KMS-11 (cell line): ENCODE results near the gene DNAJB12.
"Not testable (repeated sequence)": the region's sequence is repeated elsewhere in the genome, so short reads cannot be mapped to it uniquely, and the experiment has no call there.

ENCODE experiments used
- H2AFZ ChIP-seq: fragments of 200-600 bp; sonication (generic); 2 replicates; pipeline ENCODE4 v1.6.1; 2016; ENCODE audit warnings: antibody characterized with exemption, mixed run types, low read depth
- H3K27ac ChIP-seq: fragments of 200-600 bp; sonication (generic); 2 replicates; pipeline ENCODE4 v1.6.1; 2016; ENCODE audit warnings: mild to moderate bottlenecking, mixed run types
- H3K27me3 ChIP-seq: fragments of 200-600 bp; sonication (generic); 2 replicates; pipeline ENCODE4 v1.6.1; 2017; ENCODE audit warnings: mild to moderate bottlenecking, low read depth, mixed run types, moderate library complexity; ENCODE audit not compliant: insufficient read depth
- H3K36me3 ChIP-seq: fragments of 200-600 bp; sonication (generic); 2 replicates; pipeline ENCODE4 v1.6.1; 2017; ENCODE audit warnings: mild to moderate bottlenecking, mixed run types; ENCODE audit not compliant: insufficient read depth
- H3K4me1 ChIP-seq: fragments of 200-600 bp; sonication (generic); 2 replicates; pipeline ENCODE4 v1.6.1; 2016; ENCODE audit warnings: mild to moderate bottlenecking, low read depth, mixed run types; ENCODE audit not compliant: poor library complexity, severe bottlenecking
- H3K4me2 ChIP-seq: fragments of 200-600 bp; sonication (generic); 2 replicates; pipeline ENCODE4 v1.7.0; 2016; ENCODE audit warnings: mild to moderate bottlenecking, mixed run types
- H3K4me3 ChIP-seq: fragments of 200-600 bp; sonication (generic); IDR thresholded peaks from 2 replicates; pipeline ENCODE4 v1.6.1; 2017; ENCODE audit warnings: low read depth, low read length, mixed read lengths; ENCODE audit not compliant: insufficient read depth
- H3K79me2 ChIP-seq: fragments of 200-600 bp; sonication (generic); 2 replicates; pipeline ENCODE4 v1.6.1; 2016; ENCODE audit warnings: low read depth, mixed run types; ENCODE audit not compliant: insufficient read depth
- H3K9ac ChIP-seq: fragments of 200-600 bp; sonication (generic); 2 replicates; pipeline ENCODE4 v1.6.1; 2016; ENCODE audit warnings: mild to moderate bottlenecking, mixed run types
- H4K20me1 ChIP-seq: fragments of 200-600 bp; sonication (generic); 2 replicates; pipeline ENCODE4 v1.6.1; 2016; ENCODE audit warnings: mild to moderate bottlenecking, mixed run types; ENCODE audit not compliant: insufficient read depth
- TF ChIP-seq, protein P1 (sequence below): fragments of 200-600 bp; sonication (generic); conservative IDR thresholded peaks from 2 replicates; pipeline ENCODE4 v1.6.1; 2017; ENCODE audit warnings: low read depth, mild to moderate bottlenecking, antibody characterized with exemption, low read length, moderate library complexity, mixed read lengths

The DNAJB12 gene

DNA sequence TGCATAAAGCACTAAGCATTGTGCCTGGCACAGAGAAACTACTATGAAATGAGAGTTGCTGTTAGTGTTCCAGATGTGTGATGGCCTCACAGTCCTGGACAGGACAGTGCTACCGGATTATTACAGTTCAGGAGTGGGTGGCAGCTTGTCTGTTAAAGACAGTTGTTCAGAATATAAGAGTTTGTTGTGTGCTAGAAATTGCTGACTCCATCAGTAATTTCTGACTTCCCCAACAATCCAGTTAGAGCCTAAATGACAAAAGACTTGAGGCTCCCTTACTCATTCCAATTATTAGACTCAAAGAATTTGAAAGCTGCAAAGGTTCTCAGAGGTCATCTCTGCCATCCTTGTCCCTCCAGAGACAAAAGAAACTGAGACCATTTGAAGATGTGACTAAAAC lies 34.3 kb upstream of the DNAJB12 start:
- no peak overlapping the region for H3K4me2 ChIP-seq
- H3K27ac ChIP-seq, result no peak overlapping the region
- H3K79me2 ChIP-seq, result no peaks in the 10 kb centered on the region
- H2AFZ ChIP-seq, result no peak overlapping the region
- H3K36me3 ChIP-seq, result no peaks in the 10 kb centered on the region
- no peak overlapping the region for H3K9ac ChIP-seq
- no peaks in the 10 kb centered on the region for H4K20me1 ChIP-seq
- H3K4me1 ChIP-seq, result no peaks in the 10 kb centered on the region
- TF ChIP-seq, protein P1, sequence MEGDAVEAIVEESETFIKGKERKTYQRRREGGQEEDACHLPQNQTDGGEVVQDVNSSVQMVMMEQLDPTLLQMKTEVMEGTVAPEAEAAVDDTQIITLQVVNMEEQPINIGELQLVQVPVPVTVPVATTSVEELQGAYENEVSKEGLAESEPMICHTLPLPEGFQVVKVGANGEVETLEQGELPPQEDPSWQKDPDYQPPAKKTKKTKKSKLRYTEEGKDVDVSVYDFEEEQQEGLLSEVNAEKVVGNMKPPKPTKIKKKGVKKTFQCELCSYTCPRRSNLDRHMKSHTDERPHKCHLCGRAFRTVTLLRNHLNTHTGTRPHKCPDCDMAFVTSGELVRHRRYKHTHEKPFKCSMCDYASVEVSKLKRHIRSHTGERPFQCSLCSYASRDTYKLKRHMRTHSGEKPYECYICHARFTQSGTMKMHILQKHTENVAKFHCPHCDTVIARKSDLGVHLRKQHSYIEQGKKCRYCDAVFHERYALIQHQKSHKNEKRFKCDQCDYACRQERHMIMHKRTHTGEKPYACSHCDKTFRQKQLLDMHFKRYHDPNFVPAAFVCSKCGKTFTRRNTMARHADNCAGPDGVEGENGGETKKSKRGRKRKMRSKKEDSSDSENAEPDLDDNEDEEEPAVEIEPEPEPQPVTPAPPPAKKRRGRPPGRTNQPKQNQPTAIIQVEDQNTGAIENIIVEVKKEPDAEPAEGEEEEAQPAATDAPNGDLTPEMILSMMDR, result no peak
- no peak overlapping the region for H3K4me3 ChIP-seq
- no peaks in the 10 kb centered on the region for H3K27me3 ChIP-seq

DNA sequence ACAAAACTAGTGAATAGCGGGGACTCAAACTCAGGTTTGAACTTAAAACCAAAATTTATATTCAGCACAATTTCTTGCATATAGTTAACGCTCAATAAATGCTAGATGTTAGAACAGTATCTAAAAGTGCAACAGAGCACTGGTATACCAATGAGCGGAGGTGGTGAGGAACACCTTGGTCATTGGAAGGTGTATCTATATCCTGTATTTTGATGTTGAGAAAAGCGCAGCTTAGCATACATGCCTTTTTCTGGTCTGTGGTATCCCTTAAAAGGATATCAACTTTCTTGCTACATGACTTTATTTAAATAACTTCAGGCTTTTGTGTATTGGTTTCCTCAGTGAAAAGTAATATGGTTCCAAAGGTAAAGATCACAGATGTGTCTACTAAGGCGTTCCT lies 33.3 kb upstream of the DNAJB12 start:
- H3K4me1 ChIP-seq, result no peaks in the 10 kb centered on the region
- no peak overlapping the region for H3K27ac ChIP-seq
- H3K4me3 ChIP-seq, result no peak overlapping the region
- H3K9ac ChIP-seq, result no peak overlapping the region
- no peaks in the 10 kb centered on the region for H3K79me2 ChIP-seq
- TF ChIP-seq, protein P1, result no peak
- H4K20me1 ChIP-seq, result no peaks in the 10 kb centered on the region
- no peak overlapping the region for H3K4me2 ChIP-seq
- H3K36me3 ChIP-seq, result no peaks in the 10 kb centered on the region
- H3K27me3 ChIP-seq, result no peaks in the 10 kb centered on the region
- H2AFZ ChIP-seq, result no peak overlapping the region

DNA sequence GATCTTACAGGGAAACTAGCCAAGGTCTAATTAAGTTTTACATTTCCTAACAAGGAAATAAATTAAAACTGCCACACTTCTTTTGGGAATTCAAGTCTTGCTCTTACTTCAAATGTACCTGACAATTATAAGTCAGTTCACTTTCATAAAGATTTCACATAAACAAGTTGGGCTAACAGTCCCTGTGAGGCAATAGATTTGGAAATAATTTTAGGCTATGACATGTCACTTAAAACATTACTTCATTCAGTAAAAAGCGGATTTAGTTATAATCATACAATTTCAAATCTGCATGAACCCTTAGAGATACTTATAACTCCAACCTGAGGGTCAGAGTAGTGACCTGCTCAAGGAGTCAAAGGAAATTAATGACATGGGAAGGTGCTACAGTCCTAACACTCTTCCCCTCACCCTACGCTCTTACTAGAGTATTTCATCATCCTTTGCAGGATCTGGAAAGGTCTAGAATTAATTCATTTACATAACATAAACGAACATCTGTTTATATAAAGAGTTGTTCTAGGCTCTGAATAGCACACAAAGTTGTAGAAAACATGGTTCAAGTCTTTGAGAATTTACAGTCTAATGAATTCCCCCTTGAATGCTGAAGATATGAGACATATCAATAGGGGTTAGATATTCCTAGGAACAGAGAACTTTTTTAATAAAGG lies 32.3 kb upstream of the DNAJB12 start:
- no peaks in the 10 kb centered on the region for H3K36me3 ChIP-seq
- no peaks in the 10 kb centered on the region for H3K4me1 ChIP-seq
- no peak overlapping the region for H3K4me3 ChIP-seq
- no peaks in the 10 kb centered on the region for H3K79me2 ChIP-seq
- H3K27ac ChIP-seq, result no peak overlapping the region
- H3K4me2 ChIP-seq, result no peak overlapping the region
- no peak overlapping the region for H2AFZ ChIP-seq
- H4K20me1 ChIP-seq, result no peaks in the 10 kb centered on the region
- no peaks in the 10 kb centered on the region for H3K27me3 ChIP-seq
- TF ChIP-seq, protein P1, result no peak
- no peak overlapping the region for H3K9ac ChIP-seq

DNA sequence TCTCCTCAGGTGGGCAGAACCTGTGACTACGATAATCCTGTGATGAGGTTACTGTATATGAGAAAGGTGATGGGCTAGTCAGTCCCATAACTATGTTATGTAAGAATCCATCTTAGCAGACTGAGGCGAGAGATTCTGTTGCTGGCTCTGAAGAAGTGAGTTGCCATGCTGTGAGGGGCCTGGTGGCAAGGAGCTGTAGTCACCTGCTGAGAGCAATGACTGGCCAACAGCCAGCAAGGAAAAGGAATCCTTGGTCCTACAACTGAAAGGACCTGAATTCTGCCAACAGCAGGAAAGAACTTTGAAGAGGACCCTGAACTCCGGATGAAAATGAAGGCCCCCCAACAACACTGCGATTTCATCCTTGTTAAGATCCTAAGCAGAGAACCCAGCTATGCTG lies 31.0 kb upstream of the DNAJB12 start:
- no peak overlapping the region for H3K4me3 ChIP-seq
- no peak overlapping the region for H2AFZ ChIP-seq
- no peaks in the 10 kb centered on the region for H4K20me1 ChIP-seq
- TF ChIP-seq, protein P1, result no peak
- no peaks in the 10 kb centered on the region for H3K4me1 ChIP-seq
- no peaks in the 10 kb centered on the region for H3K36me3 ChIP-seq
- H3K27ac ChIP-seq, result no peak overlapping the region
- no peaks in the 10 kb centered on the region for H3K79me2 ChIP-seq
- H3K9ac ChIP-seq, result no peak overlapping the region
- no peak overlapping the region for H3K4me2 ChIP-seq
- H3K27me3 ChIP-seq, result no peaks in the 10 kb centered on the region

DNA sequence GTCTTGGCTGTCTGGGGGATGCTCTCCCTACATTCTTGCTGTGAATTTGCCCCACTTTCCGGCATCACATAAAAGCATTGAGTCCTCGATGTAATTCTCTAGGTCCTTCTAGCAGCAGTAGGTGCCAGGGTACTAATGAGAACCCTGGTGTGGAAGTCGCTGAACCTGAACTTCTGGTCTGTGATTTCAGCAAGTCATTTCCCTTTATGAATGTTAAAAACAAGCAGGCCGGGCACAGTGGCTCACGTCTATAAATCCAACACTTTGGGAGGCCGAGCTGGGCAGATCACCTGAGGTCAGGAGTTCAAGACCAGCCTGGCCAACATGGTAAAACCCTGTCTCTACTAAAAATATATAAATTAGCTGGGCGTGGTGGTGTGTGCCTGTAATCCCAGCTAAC lies 30.3 kb upstream of the DNAJB12 start:
- H3K27ac ChIP-seq, H3K4me1 ChIP-seq, H3K27me3 ChIP-seq, H3K4me3 ChIP-seq, H2AFZ ChIP-seq, H3K36me3 ChIP-seq, H3K4me2 ChIP-seq, H4K20me1 ChIP-seq, H3K9ac ChIP-seq, H3K79me2 ChIP-seq: not testable (repeated sequence)
